ENCODE data around the gene PSKH1.

GRCh38 chr16:67936124-67936879, 43.2 kb downstream of the PSKH1 start, which contains the start of gene PSMB10:
- TF ChIP-seq, protein P1, sequence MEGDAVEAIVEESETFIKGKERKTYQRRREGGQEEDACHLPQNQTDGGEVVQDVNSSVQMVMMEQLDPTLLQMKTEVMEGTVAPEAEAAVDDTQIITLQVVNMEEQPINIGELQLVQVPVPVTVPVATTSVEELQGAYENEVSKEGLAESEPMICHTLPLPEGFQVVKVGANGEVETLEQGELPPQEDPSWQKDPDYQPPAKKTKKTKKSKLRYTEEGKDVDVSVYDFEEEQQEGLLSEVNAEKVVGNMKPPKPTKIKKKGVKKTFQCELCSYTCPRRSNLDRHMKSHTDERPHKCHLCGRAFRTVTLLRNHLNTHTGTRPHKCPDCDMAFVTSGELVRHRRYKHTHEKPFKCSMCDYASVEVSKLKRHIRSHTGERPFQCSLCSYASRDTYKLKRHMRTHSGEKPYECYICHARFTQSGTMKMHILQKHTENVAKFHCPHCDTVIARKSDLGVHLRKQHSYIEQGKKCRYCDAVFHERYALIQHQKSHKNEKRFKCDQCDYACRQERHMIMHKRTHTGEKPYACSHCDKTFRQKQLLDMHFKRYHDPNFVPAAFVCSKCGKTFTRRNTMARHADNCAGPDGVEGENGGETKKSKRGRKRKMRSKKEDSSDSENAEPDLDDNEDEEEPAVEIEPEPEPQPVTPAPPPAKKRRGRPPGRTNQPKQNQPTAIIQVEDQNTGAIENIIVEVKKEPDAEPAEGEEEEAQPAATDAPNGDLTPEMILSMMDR (IDR thresholded peaks at IDR 0.05) = no peak
- peak; percentile 69 to 75 for TF ChIP-seq POLR2A (IDR thresholded peaks at IDR 0.05)

Measured in Peyer's patch (tissue), 4 donors.